Amygdala (tissue), 56 donors: ENCODE results near the gene HIF3A.
"Not testable (repeated sequence)": the region's sequence is repeated elsewhere in the genome, so short reads cannot be mapped to it uniquely, and the experiment has no call there.

Source experiments
- DNase-seq, 56 donors: peaks; one replicate each; lab custom pipeline; 2025; lab: John Stamatoyannopoulos, UW

HIF3A gene

GRCh38 chr19:46321653-46322052 lies 24.8 kb downstream of the HIF3A start:
- DNase-seq, result no peak

- DNase-seq, result not testable (repeated sequence)
These were observed 26.4 kb downstream of the HIF3A start for GRCh38 chr19:46323227-46323626.

- no peak for DNase-seq
These were observed 27.4 kb downstream of the HIF3A start for GRCh38 chr19:46324277-46324676.

GRCh38 chr19:46326608-46327007 lies 29.8 kb downstream of the HIF3A start:
- no peak for DNase-seq

DNA sequence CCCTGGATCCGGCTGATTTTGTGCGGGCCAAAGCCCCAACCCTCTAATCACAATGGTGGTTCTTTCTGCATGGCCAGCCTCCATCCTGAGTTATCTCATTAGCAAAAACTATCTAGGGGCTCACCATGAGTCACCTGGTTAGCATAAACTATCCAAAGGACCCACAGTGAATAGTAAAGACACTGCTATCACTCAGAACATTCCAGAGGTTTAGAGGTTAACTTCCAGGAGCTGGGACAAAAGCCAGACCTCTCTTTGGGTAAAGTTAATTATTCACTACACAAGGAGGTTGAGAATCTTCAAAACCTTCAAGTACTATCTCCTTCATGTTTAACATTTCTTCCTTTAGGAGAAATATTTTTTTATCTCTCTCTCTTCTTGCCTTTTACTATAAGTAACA lies 31.2 kb downstream of the HIF3A start:
- DNase-seq, result no peak

DNA sequence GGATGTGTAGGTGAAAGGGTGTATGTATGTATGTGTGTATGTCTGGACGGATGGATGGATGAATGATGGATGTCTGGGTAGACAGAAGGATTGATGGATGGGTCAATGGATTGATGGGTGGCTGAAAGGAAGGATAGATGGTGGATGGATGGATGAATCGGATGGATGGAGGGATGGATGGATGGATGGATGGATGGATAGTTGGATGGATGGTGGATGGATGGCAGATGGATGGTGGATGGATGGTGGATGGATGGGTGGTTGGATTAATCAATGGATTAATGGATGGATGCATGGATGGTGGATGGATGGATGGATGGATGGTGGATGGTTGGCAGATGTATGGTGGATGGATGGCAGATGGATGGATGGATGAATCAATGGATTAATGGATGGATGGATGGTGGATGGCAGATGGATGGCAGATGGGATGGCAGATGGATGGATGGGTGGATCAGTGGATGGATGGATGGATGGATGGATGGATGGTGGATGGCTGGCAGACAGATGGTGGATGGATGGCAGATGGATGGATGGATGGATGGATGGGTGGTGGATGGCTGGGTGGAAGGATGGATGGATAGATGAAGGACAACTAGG lies 33.6 kb downstream of the HIF3A start:
- DNase-seq, result no peak

GRCh38 chr19:46337487-46337886 lies 40.6 kb downstream of the HIF3A start:
- no peak for DNase-seq

DNA sequence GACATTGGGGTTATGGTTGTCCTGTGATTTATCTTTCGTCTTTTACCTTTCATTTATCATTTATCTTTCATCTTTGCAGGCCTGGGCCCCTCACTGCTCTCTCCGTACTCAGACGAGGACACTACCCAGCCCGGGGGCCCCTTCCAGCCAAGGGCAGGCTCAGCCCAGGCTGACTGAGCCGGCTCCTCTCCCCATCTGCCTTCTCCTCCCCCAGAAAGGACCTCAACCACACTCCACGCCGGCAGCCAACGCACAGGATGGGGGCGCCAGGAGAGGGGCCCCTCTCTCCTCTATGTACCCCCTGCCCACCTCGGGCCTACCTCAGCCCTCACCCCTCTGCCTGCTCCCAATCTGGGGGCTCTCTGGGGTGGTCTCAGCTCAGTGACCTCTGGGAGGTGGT lies 42.6 kb downstream of the HIF3A start:
- DNase-seq, result no peak

- DNase-seq, result no peak
These were observed 43.3 kb downstream of the HIF3A start for GRCh38 chr19:46340051-46340659.

DNA sequence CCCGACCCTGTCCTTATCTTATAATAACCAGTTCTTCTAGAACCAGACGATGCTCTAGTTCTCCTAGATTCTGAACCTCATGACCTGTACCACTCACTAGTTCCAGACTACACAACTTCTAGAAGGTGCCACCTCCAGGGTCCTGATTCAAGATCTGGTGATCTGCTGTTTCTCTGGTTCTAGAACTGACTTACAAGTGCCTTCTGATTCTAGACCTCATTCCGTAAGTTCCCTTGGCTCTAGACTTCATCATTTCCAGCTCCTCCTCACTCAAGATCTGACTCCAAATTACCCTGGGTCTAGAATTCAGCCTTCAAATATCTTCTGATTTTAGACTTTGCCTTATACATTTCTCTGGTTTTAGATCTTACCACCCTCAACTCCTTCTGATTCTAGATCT lies 45.1 kb downstream of the HIF3A start:
- no peak for DNase-seq

- no peak for DNase-seq
These were observed 47.5 kb downstream of the HIF3A start for GRCh38 chr19:46344363-46344762.

DNA sequence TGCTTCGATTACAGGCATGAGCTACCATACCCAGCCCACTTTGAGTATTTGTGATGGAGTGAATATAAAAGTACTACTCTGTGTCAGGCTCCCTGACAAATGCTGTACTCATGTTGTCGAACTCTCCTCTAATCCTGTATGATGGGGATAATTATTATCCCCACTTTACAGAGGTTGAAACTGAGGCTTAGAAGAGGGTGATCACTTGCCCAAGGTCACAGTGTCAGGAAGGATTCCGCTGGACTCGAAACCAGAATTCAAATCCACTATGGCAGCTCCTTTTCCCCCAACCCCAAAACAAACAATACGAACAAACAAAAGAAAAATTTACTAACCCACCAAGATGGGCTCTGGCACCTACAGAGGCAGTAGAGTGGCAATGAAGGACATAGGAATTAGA lies 48.3 kb downstream of the HIF3A start:
- DNase-seq, result no peak

GRCh38 chr19:46346821-46347571 lies 50.2 kb downstream of the HIF3A start, which contains the start of gene PPP5C:
TSS of gene PPP5C (plus strand) at chr19:46347087. CDS start at chr19:46347097, 10 bp downstream.
- DNase-seq, result peak in 55 of 56 donors; percentile 35 to 91 (median 76)

DNA sequence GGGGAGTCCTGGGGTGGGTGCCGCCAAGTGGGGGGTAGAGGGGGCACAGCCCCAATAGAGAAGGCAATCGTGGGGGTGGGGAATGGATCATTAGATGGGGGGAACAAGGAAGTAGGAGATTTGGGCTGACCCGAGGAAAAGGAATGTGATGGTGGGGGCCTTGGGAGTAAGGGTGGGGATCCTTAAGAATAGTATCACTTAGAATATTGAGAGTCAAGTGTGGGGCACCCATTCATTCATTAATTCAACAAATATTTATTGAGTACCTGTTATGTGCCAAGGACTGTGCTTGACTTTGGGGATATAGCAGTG lies 50.7 kb downstream of the HIF3A start:
- no peak for DNase-seq

- DNase-seq, result no peak
These were observed 51.1 kb downstream of the HIF3A start for GRCh38 chr19:46347985-46348384.

DNA sequence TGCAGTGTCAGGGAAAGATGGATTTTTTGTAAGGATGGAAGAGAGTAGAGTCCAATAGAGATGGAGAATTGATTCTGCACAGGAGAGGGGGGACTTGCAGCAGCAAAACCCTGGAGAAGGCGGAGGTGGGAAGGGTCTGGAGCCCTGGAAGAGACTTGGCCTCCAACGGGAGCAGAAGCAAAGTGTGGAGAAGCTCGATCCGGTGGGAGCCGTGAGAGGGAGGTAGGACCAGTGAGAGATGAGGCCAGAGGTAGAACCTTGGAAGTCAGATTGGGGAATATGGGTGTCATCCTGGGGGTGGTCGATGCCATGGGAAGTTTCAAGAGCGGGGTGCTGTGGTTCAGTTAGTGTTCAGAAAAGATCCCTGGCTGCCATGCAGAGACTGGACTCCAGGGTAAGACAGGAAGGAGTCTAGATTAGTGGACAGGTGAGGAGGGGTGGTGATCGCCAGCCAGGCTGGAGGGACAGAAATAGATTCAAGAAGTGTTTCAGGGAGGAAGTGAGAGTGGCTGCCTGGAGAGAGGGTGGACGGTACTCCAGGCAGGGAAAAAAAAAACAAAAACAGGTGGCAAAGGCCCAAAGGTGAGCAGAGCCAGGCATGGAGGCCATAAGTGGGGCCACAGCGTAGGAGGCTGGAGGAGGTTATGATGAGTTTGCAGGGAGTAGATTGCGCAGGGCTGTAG lies 52.6 kb downstream of the HIF3A start:
- no peak for DNase-seq

- DNase-seq, result peak in 9 of 56 donors; percentile 8 to 38 (median 20)
These were observed 53.4 kb downstream of the HIF3A start for GRCh38 chr19:46350029-46350757.

DNA sequence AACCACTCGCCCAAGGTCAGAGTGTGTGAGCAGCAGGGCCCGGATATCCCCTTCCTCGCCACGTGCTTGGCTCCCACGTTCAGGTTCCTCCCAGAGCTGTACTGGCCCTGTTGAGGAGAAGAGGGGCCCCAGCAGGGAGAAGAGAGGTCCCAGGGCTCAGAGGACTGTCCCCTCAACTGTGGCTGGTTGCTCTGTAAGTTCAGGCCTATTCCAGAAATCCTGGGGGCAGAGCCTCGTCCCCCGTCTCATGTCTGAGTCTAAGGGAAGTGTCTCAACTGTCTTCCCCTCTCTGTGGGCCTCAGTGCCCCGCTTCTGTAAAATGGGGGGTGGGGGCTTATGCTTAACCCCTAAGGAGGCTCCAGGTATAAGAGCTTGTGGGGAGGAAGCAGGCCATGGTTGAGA lies 53.9 kb downstream of the HIF3A start:
- no peak for DNase-seq

DNA sequence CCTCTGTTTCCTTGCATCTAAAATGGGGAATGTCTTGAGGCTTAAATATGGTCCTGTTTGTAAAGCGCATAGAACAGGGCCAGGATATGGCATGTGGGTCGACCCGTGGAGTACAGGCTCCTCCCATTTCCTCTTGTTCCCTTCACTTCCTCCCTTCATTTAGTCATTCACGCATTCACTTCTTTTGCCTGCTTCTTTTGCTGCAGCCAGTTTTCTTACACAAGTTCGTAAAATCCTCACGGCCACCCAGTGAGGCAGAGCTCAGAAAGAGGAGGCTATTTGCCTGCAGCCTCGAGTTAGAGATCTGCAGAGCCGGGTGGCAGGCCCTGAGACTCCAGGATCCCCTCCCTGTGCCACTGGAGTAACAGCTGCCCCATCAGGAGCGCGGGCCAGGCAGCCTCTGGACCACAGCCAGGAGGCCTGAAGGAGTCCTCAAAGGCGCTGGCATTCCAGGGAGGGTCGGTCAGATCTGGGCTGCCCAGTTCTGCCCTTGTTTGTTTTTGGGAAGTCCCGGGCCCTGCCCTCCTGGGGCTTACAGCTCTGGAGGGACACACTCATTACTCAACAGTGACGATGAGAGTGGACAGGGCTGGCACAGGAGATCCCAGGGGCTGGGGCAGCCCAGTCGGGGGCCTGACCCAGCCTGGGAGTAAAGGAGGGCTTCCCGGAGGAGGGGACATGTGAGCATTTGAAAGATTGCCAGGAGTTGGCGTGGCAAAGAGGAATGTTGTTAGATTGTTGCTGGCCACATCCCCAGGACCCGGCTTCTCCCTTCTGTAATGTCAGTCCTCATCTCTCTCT lies 54.6 kb downstream of the HIF3A start:
- DNase-seq, result peak in 6 of 56 donors; percentile 3 to 24 (median 10)
